K562 (cell line): ENCODE data around the gene ANKRD65. TPM values are rescaled to one million over a fixed set of nuclear protein-coding genes. Genes with fewer than 3 reads are reported as not detected.

Experiments
- CEBPG ChIP-seq, 3 experiments: fragments of 200-800 bp in 1 of 3; sonication (Bioruptor generic) in 1 of 3; sonication (generic) in 1 of 3; formaldehyde crosslinking in 1 of 3; IDR thresholded peaks in 2 of 3; conservative IDR thresholded peaks in 1 of 3; 2 replicates each; pipeline versions ENCODE4 v1.6.1 to v1.8.0; 2016 to 2022; ENCODE audit warnings: missing compliant biosample characterization in 2 of 3, missing genetic modification characterization in 2 of 3, mild to moderate bottlenecking in 1 of 3, missing genetic modification reagents in 1 of 3
- DDX20 ChIP-seq: fragments of 450-650 bp; IDR thresholded peaks from 2 replicates; pipeline ENCODE4 v1.6.1; 2016; ENCODE audit warnings: missing genetic modification characterization, low read depth, mild to moderate bottlenecking, missing compliant biosample characterization, moderate library complexity
- FOXJ2 ChIP-seq: fragments of 200-800 bp; sonication (Bioruptor generic); IDR thresholded peaks from 2 replicates; pipeline ENCODE4 v1.6.1; 2016; ENCODE audit warnings: missing genetic modification characterization, missing compliant biosample characterization
- HNRNPUL1 ChIP-seq: fragments of 200-400 bp; formaldehyde crosslinking; IDR thresholded peaks from 2 replicates; pipeline ENCODE4 v1.6.1; 2017; ENCODE audit warnings: low read length
- SMARCA5 ChIP-seq: fragments of 450-650 bp; IDR thresholded peaks from 2 replicates; pipeline ENCODE4 v1.6.1; 2016
- SREBF2 ChIP-seq: sonication (generic); formaldehyde crosslinking; IDR thresholded peaks from 2 replicates; pipeline ENCODE4 v1.4.0; 2020; ENCODE audit warnings: mild to moderate bottlenecking, missing genetic modification reagents
- SRSF1 ChIP-seq: fragments of 200-400 bp; formaldehyde crosslinking; IDR thresholded peaks from 2 replicates; pipeline ENCODE4 v1.6.1; 2017; ENCODE audit warnings: mild to moderate bottlenecking, low read depth, low read length, moderate library complexity
- SRSF3 ChIP-seq: fragments of 200-400 bp; formaldehyde crosslinking; IDR thresholded peaks from 2 replicates; pipeline ENCODE4 v1.6.1; 2016; ENCODE audit warnings: mild to moderate bottlenecking, low read length, moderate library complexity; ENCODE audit not compliant: insufficient read depth
- TARDBP ChIP-seq: fragments of 450-650 bp; IDR thresholded peaks from 2 replicates; pipeline ENCODE4 v1.6.1; 2016
- TCF3 ChIP-seq: sonication (generic); formaldehyde crosslinking; IDR thresholded peaks from 2 replicates; pipeline ENCODE4 v1.4.0; 2020; ENCODE audit warnings: mild to moderate bottlenecking, missing genetic modification reagents
- ZNF143 ChIP-seq: sonication (generic); formaldehyde crosslinking; IDR thresholded peaks from 2 replicates; pipeline ENCODE4 v1.9.0; 2022; ENCODE audit warnings: mild to moderate bottlenecking, missing genetic modification reagents
- ZNF589 ChIP-seq: fragments of 200-800 bp; sonication (Bioruptor generic); IDR thresholded peaks from 2 replicates; pipeline ENCODE4 v1.6.1; 2016; ENCODE audit warnings: low read depth, missing genetic modification characterization, missing compliant biosample characterization
- ZNF668 ChIP-seq: fragments of 250-450 bp; sonication (Bioruptor Pico); IDR thresholded peaks from 2 replicates; pipeline ENCODE4 v1.8.0; 2022; ENCODE audit warnings: mild to moderate bottlenecking, inconsistent platforms
- ZNF717 ChIP-seq: fragments of 250-450 bp; sonication (Bioruptor Pico); IDR thresholded peaks from 2 replicates; pipeline ENCODE4 v1.5.0; 2021
- polyA plus RNA-seq, 8 experiments: library from polyadenylated mRNA; depleted of rRNA in 4 of 8; stranded (reverse) in 5 of 8; unstranded in 3 of 8; fragments of >200 nt; fragmentation: Nextera tagmentation in 2 of 8; fragmentation: Illumina TruSeq in 1 of 8; extraction: Ambion mirVana in 2 of 8; extraction: Trizol in 1 of 8; gene quantifications; 2 replicates each; pipeline versions ENCODE4 v1.2.1 to v1.2.3, GENCODE V29; 2011 to 2014; ENCODE audit warnings: inconsistent platforms in 1 of 8, missing spikeins in 1 of 8
- total RNA-seq, 7 experiments: library from RNA; depleted of rRNA in 6 of 7; stranded (reverse); fragments of >200 nt in 6 of 7; fragmentation: Illumina TruSeq in 2 of 7; extraction: Trizol in 2 of 7; gene quantifications; 2 replicates each; pipeline versions ENCODE4 v1.2.1 to v1.2.3, GENCODE V29; 2011 to 2021; ENCODE audit warnings: low replicate concordance in 1 of 7
- TF ChIP-seq, protein P1 (sequence below): fragments of 250-450 bp; sonication (Bioruptor Pico); IDR thresholded peaks from 2 replicates; pipeline ENCODE4 v1.5.0; 2022; ENCODE audit warnings: mild to moderate bottlenecking
- TF ChIP-seq, protein P2 (sequence below): fragments of 250-450 bp; sonication (Bioruptor Pico); IDR thresholded peaks from 2 replicates; pipeline ENCODE4 v1.8.0; 2022; ENCODE audit warnings: moderate library complexity, mild to moderate bottlenecking, inconsistent platforms
- TF ChIP-seq, protein P3 (sequence below), 2 experiments: fragments of 450-650 bp in 1 of 2; sonication (generic) in 1 of 2; formaldehyde crosslinking; conservative IDR thresholded peaks; 2 replicates each; pipeline versions ENCODE4 v1.4.0 to v1.8.1; 2020 to 2022; ENCODE audit warnings: mild to moderate bottlenecking in 1 of 2, missing genetic modification reagents in 1 of 2
- TF ChIP-seq, protein P4 (sequence below): sonication (generic); formaldehyde crosslinking; IDR thresholded peaks from 2 replicates; pipeline ENCODE4 v1.8.0; 2022; ENCODE audit warnings: missing genetic modification reagents, mild to moderate bottlenecking, borderline replicate concordance
- TF ChIP-seq, protein P5 (sequence below): sonication (generic); IDR thresholded peaks from 2 replicates; pipeline ENCODE4 v1.6.1; 2016
- TF ChIP-seq, protein P6 (sequence below): sonication (generic); formaldehyde crosslinking; IDR thresholded peaks from 2 replicates; pipeline ENCODE4 v1.4.0; 2020; ENCODE audit warnings: mild to moderate bottlenecking, missing genetic modification reagents

The ANKRD65 gene
- total and polyA plus RNA-seq, 9 of the 15 experiments (the other 6 are each of a cell fraction or from before 2014, with no cell fraction given): not detected

DNA sequence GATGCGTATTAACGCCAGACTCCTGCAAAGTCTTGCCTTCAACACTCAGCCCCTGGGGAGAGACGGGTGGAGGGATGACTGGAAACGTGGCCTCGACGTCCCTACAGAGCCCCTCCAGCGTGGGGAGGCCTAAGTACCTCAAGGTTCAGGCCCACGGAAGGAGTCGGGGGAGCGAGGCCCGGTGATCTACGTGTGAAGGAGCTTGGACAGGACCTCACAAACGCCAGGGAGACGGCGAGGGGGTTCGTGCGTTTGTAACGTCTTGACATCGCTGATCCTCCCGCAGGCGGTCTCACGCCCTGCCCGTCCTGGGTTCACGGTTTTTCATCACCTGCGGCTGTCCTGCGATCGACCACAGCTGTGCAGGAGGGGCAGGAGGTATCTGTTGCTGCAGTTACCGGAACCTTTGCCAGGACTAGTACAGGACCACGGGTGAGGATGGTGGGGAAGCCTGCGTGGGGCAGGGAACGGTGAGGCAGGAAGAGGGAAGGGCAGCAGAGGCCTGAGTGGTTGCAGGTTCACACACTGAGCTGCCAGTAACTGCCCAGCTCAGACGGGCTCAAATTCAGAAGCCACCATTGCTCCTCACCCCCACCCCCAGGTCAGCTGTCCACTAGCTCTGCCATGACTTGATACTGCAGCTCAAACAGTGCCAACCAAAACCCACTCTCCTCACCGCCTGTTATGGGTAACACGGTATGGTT, 21.1 kb downstream of the ANKRD65 start (continued):
- TF ChIP-seq, protein P1, sequence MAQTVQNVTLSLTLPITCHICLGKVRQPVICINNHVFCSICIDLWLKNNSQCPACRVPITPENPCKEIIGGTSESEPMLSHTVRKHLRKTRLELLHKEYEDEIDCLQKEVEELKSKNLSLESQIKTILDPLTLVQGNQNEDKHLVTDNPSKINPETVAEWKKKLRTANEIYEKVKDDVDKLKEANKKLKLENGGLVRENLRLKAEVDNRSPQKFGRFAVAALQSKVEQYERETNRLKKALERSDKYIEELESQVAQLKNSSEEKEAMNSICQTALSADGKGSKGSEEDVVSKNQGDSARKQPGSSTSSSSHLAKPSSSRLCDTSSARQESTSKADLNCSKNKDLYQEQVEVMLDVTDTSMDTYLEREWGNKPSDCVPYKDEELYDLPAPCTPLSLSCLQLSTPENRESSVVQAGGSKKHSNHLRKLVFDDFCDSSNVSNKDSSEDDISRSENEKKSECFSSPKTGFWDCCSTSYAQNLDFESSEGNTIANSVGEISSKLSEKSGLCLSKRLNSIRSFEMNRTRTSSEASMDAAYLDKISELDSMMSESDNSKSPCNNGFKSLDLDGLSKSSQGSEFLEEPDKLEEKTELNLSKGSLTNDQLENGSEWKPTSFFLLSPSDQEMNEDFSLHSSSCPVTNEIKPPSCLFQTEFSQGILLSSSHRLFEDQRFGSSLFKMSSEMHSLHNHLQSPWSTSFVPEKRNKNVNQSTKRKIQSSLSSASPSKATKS (CRISPR knock-in tag): no peak
- TF ChIP-seq, protein P2, sequence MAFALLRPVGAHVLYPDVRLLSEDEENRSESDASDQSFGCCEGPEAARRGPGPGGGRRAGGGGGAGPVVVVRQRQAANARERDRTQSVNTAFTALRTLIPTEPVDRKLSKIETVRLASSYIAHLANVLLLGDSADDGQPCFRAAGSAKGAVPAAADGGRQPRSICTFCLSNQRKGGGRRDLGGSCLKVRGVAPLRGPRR (CRISPR knock-in tag): 0 out of 2 replicates have a peak, but pooled peaks have one; percentile 77
- TF ChIP-seq, protein P3, sequence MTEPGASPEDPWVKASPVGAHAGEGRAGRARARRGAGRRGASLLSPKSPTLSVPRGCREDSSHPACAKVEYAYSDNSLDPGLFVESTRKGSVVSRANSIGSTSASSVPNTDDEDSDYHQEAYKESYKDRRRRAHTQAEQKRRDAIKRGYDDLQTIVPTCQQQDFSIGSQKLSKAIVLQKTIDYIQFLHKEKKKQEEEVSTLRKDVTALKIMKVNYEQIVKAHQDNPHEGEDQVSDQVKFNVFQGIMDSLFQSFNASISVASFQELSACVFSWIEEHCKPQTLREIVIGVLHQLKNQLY (CRISPR knock-in tag; conservative IDR thresholded peaks at IDR 0.05): 0 out of 4 replicates have a peak, but pooled peaks have one; percentile 2 to 42
- TF ChIP-seq, protein P4, sequence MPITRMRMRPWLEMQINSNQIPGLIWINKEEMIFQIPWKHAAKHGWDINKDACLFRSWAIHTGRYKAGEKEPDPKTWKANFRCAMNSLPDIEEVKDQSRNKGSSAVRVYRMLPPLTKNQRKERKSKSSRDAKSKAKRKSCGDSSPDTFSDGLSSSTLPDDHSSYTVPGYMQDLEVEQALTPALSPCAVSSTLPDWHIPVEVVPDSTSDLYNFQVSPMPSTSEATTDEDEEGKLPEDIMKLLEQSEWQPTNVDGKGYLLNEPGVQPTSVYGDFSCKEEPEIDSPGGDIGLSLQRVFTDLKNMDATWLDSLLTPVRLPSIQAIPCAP: no peak
- no peak for TF ChIP-seq DDX20
- TF ChIP-seq CEBPG (CRISPR knock-in tag; IDR thresholded peaks at IDR 0.05): peak; percentile 5; the same call in 1 of the 2 replicates
- TF ChIP-seq CEBPG (tag; conservative IDR thresholded peaks at IDR 0.05 in 1 of 2, IDR thresholded peaks at IDR 0.05 in 1 of 2): no peak
- TF ChIP-seq, protein P5, sequence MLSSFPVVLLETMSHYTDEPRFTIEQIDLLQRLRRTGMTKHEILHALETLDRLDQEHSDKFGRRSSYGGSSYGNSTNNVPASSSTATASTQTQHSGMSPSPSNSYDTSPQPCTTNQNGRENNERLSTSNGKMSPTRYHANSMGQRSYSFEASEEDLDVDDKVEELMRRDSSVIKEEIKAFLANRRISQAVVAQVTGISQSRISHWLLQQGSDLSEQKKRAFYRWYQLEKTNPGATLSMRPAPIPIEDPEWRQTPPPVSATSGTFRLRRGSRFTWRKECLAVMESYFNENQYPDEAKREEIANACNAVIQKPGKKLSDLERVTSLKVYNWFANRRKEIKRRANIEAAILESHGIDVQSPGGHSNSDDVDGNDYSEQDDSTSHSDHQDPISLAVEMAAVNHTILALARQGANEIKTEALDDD: no peak
- no peak for TF ChIP-seq ZNF589 (CRISPR knock-in tag)
- TF ChIP-seq, protein P6, sequence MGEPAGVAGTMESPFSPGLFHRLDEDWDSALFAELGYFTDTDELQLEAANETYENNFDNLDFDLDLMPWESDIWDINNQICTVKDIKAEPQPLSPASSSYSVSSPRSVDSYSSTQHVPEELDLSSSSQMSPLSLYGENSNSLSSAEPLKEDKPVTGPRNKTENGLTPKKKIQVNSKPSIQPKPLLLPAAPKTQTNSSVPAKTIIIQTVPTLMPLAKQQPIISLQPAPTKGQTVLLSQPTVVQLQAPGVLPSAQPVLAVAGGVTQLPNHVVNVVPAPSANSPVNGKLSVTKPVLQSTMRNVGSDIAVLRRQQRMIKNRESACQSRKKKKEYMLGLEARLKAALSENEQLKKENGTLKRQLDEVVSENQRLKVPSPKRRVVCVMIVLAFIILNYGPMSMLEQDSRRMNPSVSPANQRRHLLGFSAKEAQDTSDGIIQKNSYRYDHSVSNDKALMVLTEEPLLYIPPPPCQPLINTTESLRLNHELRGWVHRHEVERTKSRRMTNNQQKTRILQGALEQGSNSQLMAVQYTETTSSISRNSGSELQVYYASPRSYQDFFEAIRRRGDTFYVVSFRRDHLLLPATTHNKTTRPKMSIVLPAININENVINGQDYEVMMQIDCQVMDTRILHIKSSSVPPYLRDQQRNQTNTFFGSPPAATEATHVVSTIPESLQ (CRISPR knock-in tag): peak; percentile 85; the same call in 1 of the 2 replicates
- TF ChIP-seq ZNF143 (CRISPR knock-in tag): no peak
- TF ChIP-seq SREBF2 (CRISPR knock-in tag): no peak; the same call in 1 of the 2 replicates
- peak; percentile 82; the same call in 1 of the 2 replicates for TF ChIP-seq SRSF3
- 0 out of 2 replicates have a peak, but pooled peaks have one; percentile 2 for TF ChIP-seq TARDBP
- no peak for TF ChIP-seq TCF3
- peak; percentile 21; the same call in 1 of the 2 replicates for TF ChIP-seq SRSF1
- TF ChIP-seq ZNF717 (CRISPR knock-in tag): 0 out of 2 replicates have a peak, but pooled peaks have one; percentile 68
- peak; percentile 81; the same call in 1 of the 2 replicates for TF ChIP-seq HNRNPUL1
- TF ChIP-seq SMARCA5: 0 out of 2 replicates have a peak, but pooled peaks have one; percentile 40
- TF ChIP-seq ZNF668 (CRISPR knock-in tag): no peak
- TF ChIP-seq FOXJ2 (tag): no peak
